ENCODE data around the gene HPCAL4.

HPCAL4 gene

DNA sequence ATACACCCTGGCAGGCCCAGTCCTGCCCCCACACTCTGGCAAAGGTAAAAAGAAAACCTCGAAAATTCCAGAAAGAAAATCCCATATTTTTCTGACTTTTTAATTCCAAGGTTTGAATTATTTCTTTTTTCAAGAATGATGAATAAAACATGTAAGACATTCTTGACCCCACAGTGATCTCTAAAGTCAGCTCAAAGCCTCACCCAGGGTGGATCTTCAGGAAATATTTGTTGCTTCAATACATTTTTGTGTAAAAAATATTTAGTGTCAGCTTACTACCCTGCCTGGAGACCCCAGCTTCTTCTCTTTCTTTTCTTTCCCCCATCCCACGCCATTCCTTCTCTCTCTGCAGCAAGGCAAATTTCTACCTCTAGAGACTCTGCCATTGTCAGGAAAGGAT is 12.3 kb downstream of the HPCAL4 start:
- no peaks in the 10 kb centered on the region for H3K9me3 ChIP-seq (ENCODE audit: control insufficient read depth, insufficient read depth, low read length)
- peaks cover 67% of the 10 kb centered on the region for H3K27me3 ChIP-seq (ENCODE audit: control insufficient read depth, insufficient read depth, low read length)
- no CpG with 5 or more reads among the region's 2 CpGs for WGBS (ENCODE audit: insufficient coverage, insufficient read length)
- no peak overlapping the region for H3K27ac ChIP-seq (ENCODE audit: low read length)
- H3K36me3 ChIP-seq (ENCODE audit: control insufficient read depth, insufficient read depth, low read length) = no peaks in the 10 kb centered on the region
- DNase-seq (ENCODE audit: low read depth, low spot score) = no peak
- H3K4me1 ChIP-seq (ENCODE audit: control insufficient read depth, insufficient read depth, low read length) = no peaks in the 10 kb centered on the region
- H3K4me3 ChIP-seq (ENCODE audit: low read length) = no peak overlapping the region

DNA sequence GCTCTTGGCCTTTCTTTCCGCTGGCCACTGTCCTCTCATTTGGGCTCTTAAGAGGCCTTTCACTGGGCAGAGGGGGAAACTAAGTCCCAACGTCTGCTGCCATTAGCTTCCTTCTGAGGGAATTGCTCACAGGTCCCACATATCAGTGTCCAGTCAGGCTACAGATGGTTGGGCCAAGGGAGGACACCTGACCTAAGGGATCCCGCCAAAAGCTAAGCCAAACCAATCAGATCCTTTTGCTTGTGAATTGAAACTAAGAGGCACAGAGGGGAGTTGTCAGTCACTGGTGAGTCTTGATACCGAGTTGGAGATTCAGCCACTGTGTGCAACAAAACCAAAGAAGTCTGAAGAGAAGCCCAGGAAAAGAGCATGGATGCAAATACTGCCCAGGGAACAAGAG is 13.6 kb downstream of the HPCAL4 start:
- Histone ChIP-seq H3K27me3 (ENCODE audit: control insufficient read depth, insufficient read depth, low read length) (peaks cover 65% of the 10 kb centered on the region), H3K9me3 (ENCODE audit: control insufficient read depth, insufficient read depth, low read length) (no peaks in the 10 kb centered on the region), H3K36me3 (ENCODE audit: control insufficient read depth, insufficient read depth, low read length) (no peaks in the 10 kb centered on the region), H3K4me1 (ENCODE audit: control insufficient read depth, insufficient read depth, low read length) (no peaks in the 10 kb centered on the region), H3K27ac (ENCODE audit: low read length) (no peak overlapping the region), H3K4me3 (ENCODE audit: low read length) (no peak overlapping the region)
- no CpG with 5 or more reads among the region's 4 CpGs for WGBS (ENCODE audit: insufficient coverage, insufficient read length)
- DNase-seq (ENCODE audit: low read depth, low spot score) = no peak

DNA sequence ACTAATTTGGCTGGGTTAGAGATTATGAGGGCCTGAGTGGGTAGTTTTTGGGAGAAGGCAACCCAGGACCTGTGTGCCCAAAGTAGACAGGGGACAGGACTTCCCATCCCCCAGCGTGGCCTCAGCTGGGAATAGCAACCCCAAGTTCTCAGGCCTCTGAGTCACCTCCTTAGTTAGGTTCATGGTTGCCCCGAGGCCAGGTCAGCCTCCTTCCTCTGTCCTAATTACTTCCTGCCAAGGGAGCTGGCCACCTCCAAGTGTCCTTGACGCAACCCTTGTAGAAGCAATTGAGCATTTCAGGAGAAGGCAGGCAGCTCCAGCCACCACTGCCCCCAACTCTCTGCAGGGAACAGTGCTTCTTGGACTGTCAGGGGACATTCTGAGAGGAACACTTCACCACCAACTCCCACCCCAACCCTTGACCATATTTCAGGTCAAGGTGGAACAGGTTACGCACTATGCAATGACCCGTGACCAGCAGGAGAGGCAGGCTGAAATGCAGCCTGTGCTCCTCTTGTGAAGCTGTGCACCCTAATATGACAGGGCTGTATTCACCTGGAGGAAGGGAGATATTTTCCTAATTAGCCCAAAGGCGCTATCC is 14.2 kb downstream of the HPCAL4 start:
- Histone ChIP-seq H3K27me3 (ENCODE audit: control insufficient read depth, insufficient read depth, low read length) (peaks cover 64% of the 10 kb centered on the region), H3K4me1 (ENCODE audit: control insufficient read depth, insufficient read depth, low read length) (no peaks in the 10 kb centered on the region; the same call in 1 of the 2 replicates), H3K27ac (ENCODE audit: low read length) (no peak overlapping the region), H3K4me3 (ENCODE audit: low read length) (no peak overlapping the region), H3K9me3 (ENCODE audit: control insufficient read depth, insufficient read depth, low read length) (no peaks in the 10 kb centered on the region), H3K36me3 (ENCODE audit: control insufficient read depth, insufficient read depth, low read length) (no peaks in the 10 kb centered on the region)
- DNase-seq (ENCODE audit: low read depth, low spot score) = no peak
- WGBS (ENCODE audit: insufficient coverage, insufficient read length) = no CpG with 5 or more reads among the region's 6 CpGs

DNA sequence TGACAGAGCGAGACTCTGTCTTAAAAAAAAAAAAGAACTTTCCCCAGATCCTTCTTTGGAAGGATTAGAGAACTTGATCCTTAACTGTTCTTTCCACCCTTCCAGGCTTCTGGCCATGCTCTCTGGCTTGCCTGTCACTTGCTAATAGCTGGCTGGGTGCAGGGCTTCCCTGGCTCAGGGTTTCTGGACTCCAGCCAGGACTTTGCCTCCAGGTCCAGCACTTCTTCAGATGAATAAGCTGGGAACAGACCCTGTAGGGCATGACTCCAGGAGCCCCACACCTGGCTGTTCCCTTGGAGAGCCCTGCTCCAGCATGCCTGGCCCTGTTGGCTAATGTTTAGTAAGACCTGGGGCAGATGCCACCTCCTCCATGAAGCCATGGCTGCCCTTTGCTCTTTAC is 16.0 kb downstream of the HPCAL4 start:
- no peak overlapping the region for H3K4me3 ChIP-seq (ENCODE audit: low read length)
- H3K36me3 ChIP-seq (ENCODE audit: control insufficient read depth, insufficient read depth, low read length) = no peaks in the 10 kb centered on the region
- no CpG with 5 or more reads among the region's 1 CpG for WGBS (ENCODE audit: insufficient coverage, insufficient read length)
- DNase-seq (ENCODE audit: low read depth, low spot score) = no peak
- no peak overlapping the region for H3K27ac ChIP-seq (ENCODE audit: low read length)
- peaks cover 1% of the 10 kb centered on the region; the same call in 1 of the 2 replicates for H3K4me1 ChIP-seq (ENCODE audit: control insufficient read depth, insufficient read depth, low read length)
- H3K9me3 ChIP-seq (ENCODE audit: control insufficient read depth, insufficient read depth, low read length) = no peaks in the 10 kb centered on the region
- H3K27me3 ChIP-seq (ENCODE audit: control insufficient read depth, insufficient read depth, low read length) = peaks cover 66% of the 10 kb centered on the region

DNA sequence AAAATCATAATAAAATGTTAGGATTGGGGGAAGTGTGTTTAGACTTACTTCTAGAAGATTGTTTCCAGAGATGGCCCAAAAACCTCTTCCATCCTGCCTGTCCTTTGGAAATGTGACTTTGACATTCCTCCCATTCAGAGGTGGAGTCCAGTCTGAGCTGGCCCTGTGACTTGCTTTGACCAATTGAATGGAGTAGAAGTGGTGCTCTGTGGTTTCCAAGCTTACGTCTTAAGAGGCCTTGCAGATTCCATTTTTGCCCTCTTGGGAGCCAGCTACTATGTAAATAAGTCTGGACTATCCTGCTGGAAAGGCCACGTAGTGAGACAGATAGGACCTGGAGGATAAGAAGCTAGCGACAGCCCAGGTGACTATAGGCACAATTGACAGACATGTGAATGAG is 18.0 kb downstream of the HPCAL4 start:
- Histone ChIP-seq H3K4me3 (ENCODE audit: low read length) (no peak overlapping the region), H3K36me3 (ENCODE audit: control insufficient read depth, insufficient read depth, low read length) (no peaks in the 10 kb centered on the region), H3K4me1 (ENCODE audit: control insufficient read depth, insufficient read depth, low read length) (peaks cover 1% of the 10 kb centered on the region; the same call in 1 of the 2 replicates), H3K27ac (ENCODE audit: low read length) (no peak overlapping the region), H3K9me3 (ENCODE audit: control insufficient read depth, insufficient read depth, low read length) (no peaks in the 10 kb centered on the region), H3K27me3 (ENCODE audit: control insufficient read depth, insufficient read depth, low read length) (peaks cover 70% of the 10 kb centered on the region)
- no CpG with 5 or more reads among the region's 3 CpGs for WGBS (ENCODE audit: insufficient coverage, insufficient read length)
- no peak for DNase-seq (ENCODE audit: low read depth, low spot score)

DNA sequence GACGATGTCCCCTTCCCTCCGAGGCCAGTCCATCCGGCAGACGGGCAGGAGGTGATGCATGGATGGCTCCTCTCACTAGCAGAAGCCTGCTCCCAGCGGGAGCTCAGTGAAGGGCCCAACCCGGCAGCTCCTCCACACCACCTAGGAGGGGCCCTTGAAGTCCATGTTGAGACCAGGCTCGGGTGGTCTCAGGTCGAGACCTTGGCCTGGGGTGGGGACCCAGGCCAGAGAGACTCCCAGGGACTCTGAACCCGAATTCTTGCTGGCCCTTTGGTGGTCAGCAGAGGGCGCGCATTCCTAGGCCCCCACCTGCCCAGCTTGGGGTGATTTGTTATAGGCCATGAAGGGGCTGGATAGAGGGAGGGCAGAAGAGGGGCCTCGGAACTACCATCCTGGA is 18.7 kb downstream of the HPCAL4 start:
- Histone ChIP-seq H3K27ac (ENCODE audit: low read length) (no peak overlapping the region), H3K27me3 (ENCODE audit: control insufficient read depth, insufficient read depth, low read length) (peaks cover 71% of the 10 kb centered on the region), H3K4me3 (ENCODE audit: low read length) (no peak overlapping the region), H3K4me1 (ENCODE audit: control insufficient read depth, insufficient read depth, low read length) (peaks cover 1% of the 10 kb centered on the region; the same call in 1 of the 2 replicates), H3K9me3 (ENCODE audit: control insufficient read depth, insufficient read depth, low read length) (no peaks in the 10 kb centered on the region), H3K36me3 (ENCODE audit: control insufficient read depth, insufficient read depth, low read length) (no peaks in the 10 kb centered on the region)
- no peak for DNase-seq (ENCODE audit: low read depth, low spot score)
- no CpG with 5 or more reads among the region's 12 CpGs for WGBS (ENCODE audit: insufficient coverage, insufficient read length)

DNA sequence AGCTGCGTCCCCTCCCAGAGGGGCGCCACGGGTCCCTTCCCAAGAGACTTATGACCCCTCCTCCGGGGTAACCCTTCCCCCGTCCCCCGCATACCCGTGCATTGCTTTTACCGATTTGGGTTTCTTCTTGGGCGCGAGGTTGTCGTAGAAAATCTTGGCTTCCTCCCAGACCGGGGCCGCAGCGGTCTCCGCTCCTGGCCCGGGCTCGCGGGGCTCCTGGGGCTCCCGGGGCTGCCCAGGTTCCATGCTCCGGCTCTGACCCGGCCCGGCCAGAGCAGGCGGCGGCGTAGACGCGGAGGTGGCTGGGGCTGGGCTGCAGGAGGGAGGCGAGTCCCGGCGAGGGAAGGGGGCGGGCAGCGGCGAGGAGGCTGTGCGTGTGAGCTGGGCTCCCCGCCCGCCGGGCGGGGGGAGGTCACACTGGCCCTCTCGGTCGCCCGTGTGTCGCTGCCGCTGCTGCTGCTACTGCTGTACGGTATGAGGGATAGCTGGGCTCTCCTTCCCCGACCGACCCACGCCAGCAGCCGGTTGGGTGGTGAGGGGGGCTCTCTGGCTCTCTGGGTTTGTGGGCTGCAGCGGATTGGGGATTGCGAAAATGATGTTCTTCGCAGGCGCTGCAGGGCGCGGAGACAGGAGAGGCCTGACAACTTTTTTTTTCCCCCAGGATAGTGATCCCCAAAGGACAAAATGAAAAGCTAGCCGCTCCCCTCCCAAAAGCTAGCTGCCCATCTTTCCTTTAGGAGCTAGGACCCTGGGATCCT is 19.3 kb downstream of the HPCAL4 start, which contains the start of gene NT5C1A:
Gene NT5C1A (minus strand): TSS at position 315 of the 758 bp plus-strand sequence. CDS start 69 bp downstream, at position 246.
- no peaks in the 10 kb centered on the region for H3K9me3 ChIP-seq (ENCODE audit: control insufficient read depth, insufficient read depth, low read length)
- no peaks in the 10 kb centered on the region for H3K36me3 ChIP-seq (ENCODE audit: control insufficient read depth, insufficient read depth, low read length)
- H3K27ac ChIP-seq (ENCODE audit: low read length) = no peak within 1 kb of the TSS
- WGBS (ENCODE audit: insufficient coverage, insufficient read length) = no CpG with 5 or more reads among the region's 55 CpGs
- DNase-seq (ENCODE audit: low read depth, low spot score) = no peak
- peaks cover 67% of the 10 kb centered on the region for H3K27me3 ChIP-seq (ENCODE audit: control insufficient read depth, insufficient read depth, low read length)
- H3K4me3 ChIP-seq (ENCODE audit: low read length) = peak within 1 kb of the TSS; percentile 18; the same call in 1 of the 2 replicates
- peaks cover 1% of the 10 kb centered on the region; the same call in 1 of the 2 replicates for H3K4me1 ChIP-seq (ENCODE audit: control insufficient read depth, insufficient read depth, low read length)

DNA sequence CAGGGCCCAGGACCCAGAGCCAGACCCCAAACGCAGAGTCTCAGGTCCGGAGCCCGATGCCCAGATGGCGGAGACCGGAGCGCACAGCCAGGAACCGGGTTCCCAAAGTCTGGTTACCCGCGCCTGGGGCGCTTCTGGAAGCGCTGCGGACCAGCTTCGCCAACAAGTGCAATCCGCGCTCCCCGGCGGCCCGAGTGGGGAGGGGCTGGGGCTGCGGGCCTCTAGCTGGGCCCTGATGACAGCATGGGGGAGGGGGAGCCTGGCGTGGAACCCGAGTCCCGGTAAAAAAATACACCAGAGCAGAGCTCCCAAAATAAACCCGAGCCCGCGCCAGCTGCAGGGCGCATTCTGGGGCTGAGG is 19.8 kb downstream of the HPCAL4 start:
- Histone ChIP-seq H3K4me3 (ENCODE audit: low read length) (peak overlapping the region; percentile 18; the same call in 1 of the 2 replicates), H3K27ac (ENCODE audit: low read length) (no peak overlapping the region), H3K4me1 (ENCODE audit: control insufficient read depth, insufficient read depth, low read length) (peaks cover 1% of the 10 kb centered on the region; the same call in 1 of the 2 replicates), H3K36me3 (ENCODE audit: control insufficient read depth, insufficient read depth, low read length) (no peaks in the 10 kb centered on the region), H3K27me3 (ENCODE audit: control insufficient read depth, insufficient read depth, low read length) (peaks cover 67% of the 10 kb centered on the region), H3K9me3 (ENCODE audit: control insufficient read depth, insufficient read depth, low read length) (no peaks in the 10 kb centered on the region)
- no CpG with 5 or more reads among the region's 26 CpGs for WGBS (ENCODE audit: insufficient coverage, insufficient read length)
- no peak for DNase-seq (ENCODE audit: low read depth, low spot score)

DNA sequence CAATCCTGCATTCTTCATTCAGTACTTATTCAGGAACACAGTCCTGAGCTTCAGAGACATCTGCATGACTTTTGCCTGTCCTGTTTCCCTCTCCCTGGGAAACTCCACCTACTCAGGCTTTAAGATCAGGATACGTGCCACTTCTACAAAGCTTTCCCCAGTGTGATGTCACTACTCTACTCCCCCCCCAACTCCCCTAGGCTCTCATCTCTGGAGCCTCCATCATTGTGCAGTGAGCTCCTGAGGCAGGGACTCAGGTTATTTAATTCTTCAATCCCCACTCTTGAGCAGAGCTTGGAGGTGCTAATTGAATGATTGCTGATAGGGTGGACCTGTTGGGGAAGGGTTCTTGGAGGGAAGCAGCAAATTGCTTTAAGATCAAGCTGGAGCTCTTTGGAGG is 20.5 kb downstream of the HPCAL4 start:
- H3K27me3 ChIP-seq (ENCODE audit: control insufficient read depth, insufficient read depth, low read length) = peaks cover 73% of the 10 kb centered on the region
- no peaks in the 10 kb centered on the region for H3K36me3 ChIP-seq (ENCODE audit: control insufficient read depth, insufficient read depth, low read length)
- H3K4me3 ChIP-seq (ENCODE audit: low read length) = 0 out of 2 replicates have a peak overlapping the region, but pooled peaks have one; percentile 1
- WGBS (ENCODE audit: insufficient coverage, insufficient read length) = no CpG with 5 or more reads among the region's 1 CpG
- H3K4me1 ChIP-seq (ENCODE audit: control insufficient read depth, insufficient read depth, low read length) = peaks cover 1% of the 10 kb centered on the region; the same call in 1 of the 2 replicates
- DNase-seq (ENCODE audit: low read depth, low spot score) = no peak
- no peak overlapping the region for H3K27ac ChIP-seq (ENCODE audit: low read length)
- H3K9me3 ChIP-seq (ENCODE audit: control insufficient read depth, insufficient read depth, low read length) = no peaks in the 10 kb centered on the region

DNA sequence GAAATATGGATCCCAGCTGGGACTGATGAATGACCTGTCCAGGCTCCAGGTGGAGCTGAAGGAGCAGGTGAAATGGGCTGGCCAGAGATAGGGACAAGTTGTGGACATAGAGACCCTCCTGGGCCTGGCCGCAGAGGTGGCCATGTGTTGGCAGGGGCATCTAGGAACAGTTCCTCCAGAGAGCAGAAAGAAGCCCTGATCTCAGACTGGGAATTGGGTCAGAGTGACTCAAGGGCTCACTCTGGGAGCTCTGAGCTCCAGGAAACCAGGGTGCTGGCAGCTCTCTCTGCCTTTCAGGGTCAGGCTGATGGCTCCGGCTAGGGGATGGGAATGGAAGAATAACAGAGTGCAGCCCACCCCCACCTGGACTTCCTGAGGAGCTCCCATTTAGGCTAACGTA is 22.3 kb downstream of the HPCAL4 start:
- no peak overlapping the region for H3K27ac ChIP-seq (ENCODE audit: low read length)
- no CpG with 5 or more reads among the region's 3 CpGs for WGBS (ENCODE audit: insufficient coverage, insufficient read length)
- H3K27me3 ChIP-seq (ENCODE audit: control insufficient read depth, insufficient read depth, low read length) = peaks cover 66% of the 10 kb centered on the region

More for the DNA sequence above, 22.3 kb downstream of the HPCAL4 start:
- Histone ChIP-seq H3K9me3 (ENCODE audit: control insufficient read depth, insufficient read depth, low read length) (no peaks in the 10 kb centered on the region), H3K36me3 (ENCODE audit: control insufficient read depth, insufficient read depth, low read length) (no peaks in the 10 kb centered on the region), H3K4me1 (ENCODE audit: control insufficient read depth, insufficient read depth, low read length) (peaks cover 1% of the 10 kb centered on the region; the same call in 1 of the 2 replicates), H3K4me3 (ENCODE audit: low read length) (no peak overlapping the region)
- no peak for DNase-seq (ENCODE audit: low read depth, low spot score)

Data from iPS DF 6.9 (cell line).